Fibroblast of villous mesenchyme (primary cell): Measurements from ENCODE around the gene TIAM2. TPM values are rescaled to one million over a fixed set of nuclear protein-coding genes. Genes with fewer than 3 reads are reported as not detected.
"Not testable (repeated sequence)": the region's sequence is repeated elsewhere in the genome, so short reads cannot be mapped to it uniquely, and the experiment has no call there.

Experiments used
- DNase-seq: peaks from one replicate; pipeline ENCODE4 v3.0.0-alpha.2; 2010; ENCODE audit warnings: low read depth
- H3K4me3 ChIP-seq: 2 replicates; pipeline ENCODE4 v1.5.1; 2011; ENCODE audit warnings: low read depth, mild to moderate bottlenecking, low read length
- CTCF ChIP-seq: IDR thresholded peaks from 2 replicates; pipeline ENCODE4 v1.5.1; 2012; ENCODE audit warnings: low read depth, mild to moderate bottlenecking, low read length; ENCODE audit not compliant: insufficient read depth
- total RNA-seq: library from RNA; depleted of rRNA; stranded (reverse); fragments of >200 nt; gene quantifications from 2 replicates; pipeline ENCODE4 v1.2.3, GENCODE V29; 2012

TIAM2 gene
- total RNA-seq, 1 donor: 8.6 TPM

DNA sequence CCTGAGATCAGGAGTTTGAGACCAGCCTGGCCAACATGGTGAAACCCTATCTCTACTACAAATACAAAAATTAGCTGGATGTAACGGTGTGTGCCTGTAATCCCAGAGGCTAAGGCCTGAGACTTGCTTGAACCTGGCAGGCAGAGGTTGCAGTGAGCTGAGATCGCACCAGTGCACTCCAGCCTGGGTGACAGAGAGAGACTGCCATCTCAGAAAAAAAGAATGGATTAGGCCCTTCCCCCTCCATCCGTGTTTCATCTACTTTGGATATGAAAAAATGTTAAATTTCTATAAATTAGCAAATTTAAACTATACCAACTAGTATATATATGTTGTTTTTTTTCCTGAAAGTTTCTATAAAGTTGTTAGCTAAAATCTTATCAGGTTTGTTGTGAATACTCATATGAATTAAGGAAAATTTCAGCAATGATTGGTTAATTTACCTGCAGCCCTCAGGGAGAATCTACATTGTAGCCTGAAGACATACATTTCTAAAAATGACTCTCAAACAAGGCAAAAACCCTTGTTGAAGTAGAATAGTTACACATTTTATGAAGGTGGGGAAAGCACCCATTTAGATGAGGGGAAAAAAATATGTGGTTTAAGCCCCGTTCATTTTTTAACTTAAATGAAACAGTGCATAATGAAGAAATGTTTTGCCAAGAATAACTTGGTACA is 120.9 kb downstream of the TIAM2 start:
- DNase-seq: no peak
- no peak overlapping the region for H3K4me3 ChIP-seq
- no peak for TF ChIP-seq CTCF

DNA sequence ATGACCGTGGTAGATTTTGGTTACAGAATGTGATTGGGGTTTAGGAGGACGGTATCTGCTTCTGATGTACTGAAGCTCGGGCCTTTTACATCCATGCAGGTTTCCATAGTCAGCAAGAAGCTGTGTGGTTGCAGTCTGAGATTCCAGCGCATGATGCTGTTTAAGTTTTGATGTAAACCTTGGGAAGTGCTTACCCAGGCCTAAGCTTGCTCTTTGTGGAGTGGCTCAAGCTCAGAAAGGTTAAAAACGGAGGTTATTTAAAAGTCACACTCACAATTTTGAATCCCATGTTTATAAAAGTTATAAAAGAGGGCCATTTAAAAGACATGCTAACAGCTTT is 121.4 kb downstream of the TIAM2 start:
- no peak for TF ChIP-seq CTCF
- DNase-seq: peak; percentile 45

GRCh38 chr6:155117256-155117655 is 122.1 kb downstream of the TIAM2 start:
- no peak overlapping the region for H3K4me3 ChIP-seq
- peak; percentile 90 for DNase-seq
- TF ChIP-seq CTCF: no peak

More for the DNA sequence above, 121.4 kb downstream of the TIAM2 start:
- no peak overlapping the region for H3K4me3 ChIP-seq

DNA sequence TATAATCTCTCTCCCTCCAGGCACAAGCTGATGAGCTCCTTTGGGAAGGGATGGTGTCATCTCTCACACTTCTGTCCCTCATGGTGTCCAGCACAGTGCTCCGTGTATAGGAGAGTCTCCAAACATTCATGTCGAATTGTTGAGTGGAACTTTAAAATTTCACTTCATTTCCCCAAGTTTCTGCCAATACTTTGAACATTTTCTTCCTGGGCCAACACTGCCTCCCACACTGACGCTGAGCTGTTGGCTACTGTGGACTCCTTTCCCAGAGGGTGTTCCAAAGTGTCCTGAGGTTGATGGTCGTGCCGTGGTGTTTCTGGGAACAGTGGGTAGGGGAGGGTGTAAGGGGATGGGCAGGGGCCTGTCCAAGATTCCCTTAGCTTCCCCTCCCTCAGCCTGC is 122.7 kb downstream of the TIAM2 start:
- no peak for TF ChIP-seq CTCF
- no peak overlapping the region for H3K4me3 ChIP-seq
- DNase-seq: no peak

DNA sequence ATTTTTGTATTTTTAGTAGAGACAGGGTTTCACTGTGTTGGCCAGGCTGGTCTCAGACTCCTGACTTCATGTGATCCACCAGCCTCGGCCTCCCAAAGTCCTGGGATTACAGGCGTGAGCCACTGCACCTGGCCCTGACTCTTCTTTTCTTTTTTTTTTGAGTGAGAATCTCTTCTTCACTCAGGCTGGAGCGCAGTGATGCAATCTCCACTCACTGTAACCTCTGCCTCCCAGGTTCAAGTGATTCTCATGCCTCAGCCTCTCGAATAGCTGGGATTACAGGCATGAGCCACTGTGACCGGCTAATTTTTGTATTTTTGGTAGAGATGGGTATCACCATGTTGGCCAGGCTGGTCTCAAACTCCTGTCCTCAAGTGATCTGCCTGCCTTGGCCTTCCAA is 124.1 kb downstream of the TIAM2 start:
- not testable (repeated sequence) for H3K4me3 ChIP-seq

GRCh38 chr6:155120034-155120433 is 124.9 kb downstream of the TIAM2 start:
- DNase-seq: no peak
- TF ChIP-seq CTCF: no peak
- H3K4me3 ChIP-seq: no peak overlapping the region

More for the DNA sequence above, 124.1 kb downstream of the TIAM2 start:
- not testable (repeated sequence) for DNase-seq

DNA sequence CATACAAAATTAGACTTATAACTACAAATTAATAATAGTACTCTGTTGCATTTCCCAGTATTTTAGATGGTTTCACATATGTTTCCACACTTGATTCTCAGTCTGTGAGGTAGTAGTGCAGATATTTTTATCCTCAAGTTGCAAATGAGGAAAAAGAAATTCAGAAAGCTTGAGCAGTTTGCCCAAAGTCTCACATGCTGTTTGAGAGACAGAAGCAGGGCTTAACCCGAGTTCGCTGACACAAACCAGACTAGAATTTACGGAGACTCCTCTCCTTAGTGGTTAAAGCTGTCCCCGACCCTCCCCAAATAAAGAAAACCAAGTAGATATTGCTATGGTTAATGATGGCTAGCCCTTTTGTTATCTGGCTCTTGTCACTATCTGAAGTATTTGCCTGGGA is 126.2 kb downstream of the TIAM2 start:
- no peak overlapping the region for H3K4me3 ChIP-seq
- no peak for TF ChIP-seq CTCF
- no peak for DNase-seq

DNA sequence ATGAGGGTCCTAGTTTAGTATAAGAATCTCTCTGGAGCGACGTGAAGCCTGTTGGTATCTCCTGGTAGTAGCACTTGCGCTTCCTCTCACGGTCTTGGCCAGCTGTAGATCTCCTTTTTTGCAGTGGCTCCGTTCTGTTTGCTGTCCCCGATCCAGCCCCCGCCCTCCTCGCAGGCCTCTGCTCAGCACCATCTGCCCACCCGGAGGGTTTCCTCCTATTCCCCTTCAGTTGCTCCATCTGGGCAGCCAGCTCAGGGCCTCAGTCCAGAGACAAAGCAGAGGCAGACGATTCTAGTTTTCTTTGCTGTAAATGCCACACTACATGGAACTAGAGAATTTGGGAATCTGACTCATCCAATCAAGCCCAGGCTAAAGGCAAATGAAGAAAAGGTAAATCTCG is 126.6 kb downstream of the TIAM2 start:
- DNase-seq: peak; percentile 39
- no peak overlapping the region for H3K4me3 ChIP-seq
- TF ChIP-seq CTCF: no peak
